Karpas-422 (cell line): ENCODE results near the gene SIX1. TPM values are rescaled to one million over a fixed set of nuclear protein-coding genes. Genes with fewer than 3 reads are reported as not detected.

Experiments
- DNase-seq: peaks from one replicate; pipeline ENCODE4 v3.0.0-alpha.2; 2015
- H2AFZ ChIP-seq: fragments of 200-600 bp; sonication (generic); 2 replicates; pipeline ENCODE4 v1.6.1; 2014; ENCODE audit warnings: antibody characterized with exemption, low read length, mixed read lengths
- H3K27ac ChIP-seq: fragments of 200-600 bp; sonication (generic); 2 replicates; pipeline ENCODE4 v1.5.1; 2014; ENCODE audit warnings: mild to moderate bottlenecking, low read length, moderate library complexity
- H3K27me3 ChIP-seq: fragments of 200-600 bp; sonication (generic); 2 replicates; pipeline ENCODE4 v1.6.1; 2014; ENCODE audit warnings: low read length, mixed read lengths
- H3K36me3 ChIP-seq: fragments of 200-600 bp; sonication (generic); 2 replicates; pipeline ENCODE4 v1.6.1; 2014; ENCODE audit warnings: low read length, mixed read lengths; ENCODE audit not compliant: insufficient read depth
- H3K4me1 ChIP-seq: fragments of 200-600 bp; sonication (generic); 2 replicates; pipeline ENCODE4 v1.6.1; 2014; ENCODE audit warnings: mild to moderate bottlenecking, low read length, mixed read lengths
- H3K4me2 ChIP-seq: fragments of 200-600 bp; sonication (generic); 2 replicates; pipeline ENCODE4 v1.6.1; 2014; ENCODE audit warnings: low read length, low read depth, mild to moderate bottlenecking; ENCODE audit not compliant: poor library complexity, severe bottlenecking
- H3K4me3 ChIP-seq: fragments of 200-600 bp; sonication (generic); 2 replicates; pipeline ENCODE4 v1.5.1; 2014; ENCODE audit warnings: mild to moderate bottlenecking, antibody characterized with exemption, low read length, mixed read lengths
- H3K79me2 ChIP-seq: fragments of 200-600 bp; sonication (generic); 2 replicates; pipeline ENCODE4 v1.6.1; 2014; ENCODE audit warnings: mild to moderate bottlenecking, low read length, mixed read lengths
- H3K9ac ChIP-seq: fragments of 200-600 bp; sonication (generic); 2 replicates; pipeline ENCODE4 v1.6.0; 2014; ENCODE audit warnings: low read length
- H3K9me2 ChIP-seq: fragments of 200-600 bp; sonication (generic), shearing (Covaris generic); replicated peaks from 2 replicates; pipeline ENCODE4 v1.6.0; 2014; ENCODE audit warnings: mild to moderate bottlenecking, low read length, moderate library complexity; ENCODE audit not compliant: insufficient read depth
- H3K9me3 ChIP-seq: fragments of 300-700, 200-600 bp; sonication (generic); 2 replicates; pipeline ENCODE4 v1.6.1; 2014; ENCODE audit warnings: low read length, mixed read lengths
- H4K20me1 ChIP-seq: fragments of 200-600 bp; sonication (generic); 2 replicates; pipeline ENCODE4 v1.6.1; 2014; ENCODE audit warnings: mild to moderate bottlenecking, antibody characterized with exemption, low read length, low read depth; ENCODE audit not compliant: insufficient read depth
- total RNA-seq: library from RNA; depleted of rRNA; stranded (reverse); fragments of >200 nt; shearing (Covaris generic); gene quantifications from 2 replicates; pipeline ENCODE4 v1.2.3, GENCODE V29; 2014; ENCODE audit warnings: low replicate concordance

The SIX1 gene
- total RNA-seq, 1 experiment from 2014 or later, result 0.56 TPM

DNA sequence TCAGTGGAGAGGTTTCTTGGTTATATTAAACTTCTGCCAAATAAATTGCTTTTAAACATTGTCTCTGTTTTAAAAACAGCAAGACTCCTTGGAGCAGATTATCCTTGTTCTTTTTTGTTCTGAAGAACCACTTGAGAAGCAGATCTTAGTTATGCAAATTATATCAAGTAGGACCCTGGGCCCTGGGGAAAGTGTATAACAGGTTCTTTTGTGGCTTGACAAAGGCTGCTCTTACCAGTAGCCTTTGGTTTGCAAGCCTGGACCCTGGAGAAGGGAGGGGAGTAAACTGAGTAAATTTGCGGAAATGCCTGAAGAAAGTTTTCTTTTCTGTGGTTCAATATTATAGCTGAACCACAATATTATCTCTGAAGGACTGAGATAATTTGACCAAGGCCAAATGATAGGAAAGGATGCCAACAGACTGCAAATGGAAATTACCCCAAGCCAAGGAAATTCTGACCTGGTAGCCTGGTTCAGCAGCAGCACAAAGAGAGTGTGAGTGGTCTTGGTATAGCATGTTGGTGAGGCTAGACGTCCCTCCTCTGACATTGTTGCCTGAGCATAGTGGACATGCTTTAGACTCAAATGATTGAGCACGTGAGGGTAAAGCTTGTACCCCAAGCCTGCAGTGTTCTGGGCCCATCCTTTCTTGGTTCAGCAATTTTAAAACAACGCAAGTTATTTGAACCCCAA, 30.4 kb upstream of the SIX1 start:
- Histone ChIP-seq H2AFZ (peak overlapping the region; percentile 10; the same call in 1 of the 2 replicates), H3K9me3 (no peaks in the 10 kb centered on the region), H3K79me2 (no peaks in the 10 kb centered on the region), H4K20me1 (no peaks in the 10 kb centered on the region), H3K4me1 (peaks cover 10% of the 10 kb centered on the region), H3K27ac (no peak overlapping the region), H3K9ac (no peak overlapping the region), H3K36me3 (no peaks in the 10 kb centered on the region), H3K27me3 (no peaks in the 10 kb centered on the region), H3K9me2 (no peaks in the 10 kb centered on the region), H3K4me2 (peak overlapping the region; percentile 38), H3K4me3 (no peak overlapping the region)
- no peak for DNase-seq

DNA sequence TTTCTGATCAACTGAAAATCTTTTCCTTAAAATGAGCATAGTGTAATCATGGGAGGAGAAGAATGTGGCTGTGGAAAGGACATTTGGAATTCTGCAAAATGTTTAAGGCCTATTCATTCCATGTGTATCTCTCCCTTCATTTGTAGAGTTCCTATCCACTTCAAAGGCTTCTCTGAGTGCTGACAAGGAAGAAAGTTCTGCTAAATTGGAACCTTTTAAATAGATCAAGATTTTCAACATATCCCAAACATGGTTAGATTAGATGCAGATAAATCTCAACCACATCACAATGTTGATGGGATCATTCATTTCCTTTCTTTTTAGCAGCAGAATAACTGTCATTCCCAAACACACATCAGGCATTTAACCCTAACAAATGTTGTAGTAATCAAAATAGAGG, 28.4 kb upstream of the SIX1 start:
- Histone ChIP-seq H3K9me2 (no peaks in the 10 kb centered on the region), H3K4me1 (peaks cover 10% of the 10 kb centered on the region), H3K9ac (no peak overlapping the region), H4K20me1 (no peaks in the 10 kb centered on the region), H3K27ac (no peak overlapping the region), H3K9me3 (no peaks in the 10 kb centered on the region), H3K36me3 (no peaks in the 10 kb centered on the region), H3K79me2 (no peaks in the 10 kb centered on the region), H3K27me3 (no peaks in the 10 kb centered on the region), H3K4me2 (no peak overlapping the region), H2AFZ (no peak overlapping the region), H3K4me3 (no peak overlapping the region)
- no peak for DNase-seq

DNA sequence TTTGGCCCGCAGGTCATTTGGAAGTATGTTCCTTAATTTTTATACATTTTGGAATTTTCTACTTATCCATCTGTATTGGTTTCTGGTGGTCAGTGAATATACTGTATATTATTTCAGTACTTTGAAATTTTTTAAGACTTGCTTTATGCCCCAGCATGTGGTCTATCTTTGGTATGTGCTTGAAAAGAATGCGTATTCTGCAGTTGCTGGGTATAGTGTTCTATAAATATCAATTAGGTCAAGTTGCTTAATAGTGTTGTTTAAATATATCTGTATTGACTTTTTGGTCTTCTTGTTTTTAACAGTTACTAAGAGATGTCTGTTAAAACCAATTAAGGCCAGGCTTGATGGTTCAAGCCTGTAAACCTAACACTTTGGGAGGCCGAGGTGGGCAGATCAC, 21.7 kb upstream of the SIX1 start:
- no peaks in the 10 kb centered on the region for H4K20me1 ChIP-seq
- no peak overlapping the region for H2AFZ ChIP-seq
- H3K27ac ChIP-seq, result no peak overlapping the region
- no peak overlapping the region for H3K4me3 ChIP-seq
- no peaks in the 10 kb centered on the region for H3K79me2 ChIP-seq
- peaks cover 24% of the 10 kb centered on the region for H3K4me1 ChIP-seq
- no peaks in the 10 kb centered on the region for H3K36me3 ChIP-seq
- no peak for DNase-seq
- H3K9me2 ChIP-seq, result no peaks in the 10 kb centered on the region
- no peaks in the 10 kb centered on the region for H3K9me3 ChIP-seq
- H3K4me2 ChIP-seq, result no peak overlapping the region
- no peaks in the 10 kb centered on the region for H3K27me3 ChIP-seq
- H3K9ac ChIP-seq, result no peak overlapping the region

DNA sequence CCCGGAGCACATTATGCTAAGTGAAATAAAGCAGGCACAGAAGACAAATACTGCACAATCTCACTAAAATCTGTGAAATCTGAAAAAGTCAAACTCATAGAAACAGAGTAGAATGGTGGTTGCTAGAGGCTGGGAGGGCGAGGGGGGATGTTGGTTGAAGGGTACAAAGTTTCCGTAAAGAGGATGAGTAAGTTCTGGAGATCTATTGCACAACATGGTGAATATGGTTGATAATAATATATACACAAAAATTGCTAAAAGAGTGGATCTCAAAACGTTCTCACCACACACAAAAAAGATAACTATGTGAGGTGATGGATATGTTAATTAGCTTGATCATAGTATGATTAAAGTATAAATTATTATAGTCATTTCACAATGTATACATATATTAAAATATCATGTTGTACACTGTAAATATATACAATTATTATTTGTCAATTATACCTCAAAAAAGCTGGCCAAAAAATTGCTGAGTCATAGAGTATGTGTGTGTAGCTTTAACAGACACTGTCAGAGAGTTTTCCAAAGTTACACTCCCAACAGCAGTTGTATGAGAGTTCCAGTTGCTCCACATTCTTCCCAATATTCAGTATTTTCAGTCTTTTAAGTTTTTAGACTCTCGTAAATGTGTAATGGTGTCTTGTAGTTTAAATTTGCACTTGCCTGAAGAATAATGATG, 19.3 kb upstream of the SIX1 start:
- H3K27me3 ChIP-seq, result no peaks in the 10 kb centered on the region
- no peak overlapping the region for H3K27ac ChIP-seq
- no peak overlapping the region for H2AFZ ChIP-seq
- no peaks in the 10 kb centered on the region for H4K20me1 ChIP-seq
- H3K36me3 ChIP-seq, result no peaks in the 10 kb centered on the region
- no peak for DNase-seq
- H3K4me3 ChIP-seq, result no peak overlapping the region
- no peak overlapping the region for H3K9ac ChIP-seq
- H3K9me3 ChIP-seq, result no peaks in the 10 kb centered on the region
- H3K4me1 ChIP-seq, result peaks cover 28% of the 10 kb centered on the region
- no peaks in the 10 kb centered on the region for H3K79me2 ChIP-seq
- peak overlapping the region; percentile 25 for H3K4me2 ChIP-seq
- H3K9me2 ChIP-seq, result no peaks in the 10 kb centered on the region

DNA sequence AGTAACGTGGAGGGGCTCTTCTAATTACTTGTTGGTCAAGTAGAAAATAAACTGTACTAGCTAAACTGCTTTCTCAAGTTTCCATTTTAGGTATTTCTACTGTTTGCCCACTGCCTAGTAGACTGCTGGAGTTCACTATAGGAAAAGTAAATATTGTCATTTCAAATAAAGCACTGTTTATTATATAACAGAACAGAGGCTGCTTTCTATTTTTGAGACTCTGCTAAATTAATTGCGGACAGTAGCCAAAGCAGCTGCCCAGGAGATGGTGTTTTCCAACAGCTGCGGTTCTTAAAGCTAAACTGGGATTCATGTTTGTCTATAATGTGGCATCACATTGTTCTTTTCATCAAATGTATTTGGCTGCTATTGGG, 15.9 kb upstream of the SIX1 start:
- H3K4me2 ChIP-seq, result no peak overlapping the region
- no peak overlapping the region for H2AFZ ChIP-seq
- no peak overlapping the region for H3K9ac ChIP-seq
- H3K4me3 ChIP-seq, result no peak overlapping the region
- H3K27me3 ChIP-seq, result no peaks in the 10 kb centered on the region
- no peaks in the 10 kb centered on the region for H3K9me3 ChIP-seq
- no peaks in the 10 kb centered on the region for H4K20me1 ChIP-seq
- H3K4me1 ChIP-seq, result peaks cover 32% of the 10 kb centered on the region
- H3K79me2 ChIP-seq, result no peaks in the 10 kb centered on the region
- H3K36me3 ChIP-seq, result no peaks in the 10 kb centered on the region
- no peak overlapping the region for H3K27ac ChIP-seq
- no peak for DNase-seq
- no peaks in the 10 kb centered on the region for H3K9me2 ChIP-seq

DNA sequence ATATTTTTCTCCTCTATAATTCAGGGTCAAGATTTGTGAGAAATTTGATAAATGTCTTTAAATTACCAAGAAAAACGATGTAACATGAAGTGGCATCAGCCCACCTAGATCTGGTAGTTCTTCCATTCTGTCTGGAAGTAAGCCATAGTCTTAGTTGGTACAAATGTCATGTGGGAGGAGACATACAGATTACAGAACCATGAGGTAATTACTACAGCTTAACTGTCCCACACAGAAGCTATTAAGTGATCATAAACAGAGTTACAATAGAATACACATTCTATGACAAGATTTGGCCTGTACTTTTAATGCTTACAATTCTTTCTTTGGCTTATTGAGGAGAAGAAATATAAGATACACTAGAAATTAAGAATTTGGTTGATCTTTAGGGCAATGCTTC, 13.7 kb upstream of the SIX1 start:
- no peaks in the 10 kb centered on the region for H3K36me3 ChIP-seq
- H3K27ac ChIP-seq, result no peak overlapping the region
- H3K4me1 ChIP-seq, result peaks cover 36% of the 10 kb centered on the region
- H3K4me3 ChIP-seq, result no peak overlapping the region
- no peaks in the 10 kb centered on the region for H3K27me3 ChIP-seq
- H3K9me3 ChIP-seq, result no peaks in the 10 kb centered on the region
- no peak overlapping the region for H2AFZ ChIP-seq
- no peaks in the 10 kb centered on the region for H3K79me2 ChIP-seq
- H3K9me2 ChIP-seq, result no peaks in the 10 kb centered on the region
- no peak overlapping the region for H3K9ac ChIP-seq
- no peak overlapping the region for H3K4me2 ChIP-seq
- no peak for DNase-seq
- H4K20me1 ChIP-seq, result no peaks in the 10 kb centered on the region

DNA sequence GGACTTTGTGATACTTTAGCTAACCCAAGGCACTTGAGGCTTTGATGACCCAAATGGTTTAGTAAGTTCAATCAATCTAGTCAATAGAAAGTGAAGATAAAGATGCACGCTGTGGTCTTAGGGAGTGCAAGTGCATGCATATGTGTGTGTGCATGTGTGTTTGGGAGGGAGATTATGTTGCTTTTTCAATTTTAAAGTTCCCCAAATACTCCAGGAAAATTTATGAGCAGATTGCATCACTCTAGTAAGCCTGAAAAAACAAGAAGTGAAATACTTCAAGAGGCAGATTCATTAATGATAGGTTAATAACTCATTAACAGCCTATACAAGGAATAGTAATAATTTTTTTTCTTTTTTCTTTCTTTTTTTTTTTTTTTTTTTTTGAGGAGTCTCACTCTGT, 12.4 kb upstream of the SIX1 start:
- H3K27me3 ChIP-seq, result no peaks in the 10 kb centered on the region
- H3K9me3 ChIP-seq, result no peaks in the 10 kb centered on the region
- H3K79me2 ChIP-seq, result no peaks in the 10 kb centered on the region
- no peak overlapping the region for H3K4me3 ChIP-seq
- no peak overlapping the region for H3K4me2 ChIP-seq
- H2AFZ ChIP-seq, result no peak overlapping the region
- no peak for DNase-seq
- H3K4me1 ChIP-seq, result peaks cover 34% of the 10 kb centered on the region
- H3K9ac ChIP-seq, result no peak overlapping the region
- H3K9me2 ChIP-seq, result no peaks in the 10 kb centered on the region
- no peaks in the 10 kb centered on the region for H4K20me1 ChIP-seq
- H3K36me3 ChIP-seq, result no peaks in the 10 kb centered on the region
- no peak overlapping the region for H3K27ac ChIP-seq

DNA sequence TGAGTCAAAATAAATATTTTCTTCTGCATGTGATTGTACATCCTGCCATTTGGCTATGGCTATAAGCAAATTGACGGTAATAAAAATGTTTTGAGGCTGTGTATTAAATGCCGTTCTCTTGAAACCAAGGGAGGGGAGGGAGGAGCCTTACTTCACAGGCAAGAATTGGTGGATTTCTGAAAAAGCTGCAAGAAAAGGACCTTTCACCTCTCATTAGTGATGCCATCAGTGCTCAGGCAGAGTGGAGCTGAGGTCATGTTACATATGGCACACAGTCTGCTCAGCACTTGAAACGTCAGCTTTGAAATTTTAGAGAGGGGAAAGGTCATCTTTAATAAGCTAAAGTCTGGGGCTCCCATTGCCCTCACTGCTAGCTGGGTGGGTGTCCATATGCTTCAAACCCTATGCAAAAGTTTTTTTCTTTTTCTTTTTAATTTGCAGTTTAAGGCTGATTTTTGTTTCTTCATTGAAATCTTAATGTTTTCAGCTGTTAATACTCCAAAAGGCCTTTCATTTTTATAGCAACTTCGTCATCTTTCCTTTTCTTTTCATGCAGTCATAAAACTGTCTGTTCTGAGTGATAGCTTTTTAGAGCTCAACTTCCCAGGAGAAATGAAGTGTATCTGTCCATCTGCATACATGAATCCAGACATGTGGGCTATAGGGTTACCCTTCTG, 9.8 kb upstream of the SIX1 start:
- no peak for DNase-seq
- Histone ChIP-seq H3K27me3 (no peaks in the 10 kb centered on the region), H4K20me1 (no peaks in the 10 kb centered on the region), H3K9ac (no peak overlapping the region), H3K4me1 (peaks cover 45% of the 10 kb centered on the region), H3K9me2 (no peaks in the 10 kb centered on the region), H2AFZ (no peak overlapping the region), H3K4me3 (no peak overlapping the region), H3K4me2 (peak overlapping the region; percentile 81), H3K36me3 (no peaks in the 10 kb centered on the region), H3K9me3 (no peaks in the 10 kb centered on the region), H3K27ac (no peak overlapping the region), H3K79me2 (no peaks in the 10 kb centered on the region)
